Motor neuron (in vitro differentiated cells): ENCODE data around the gene SELENOH. TPM values are rescaled to one million over a fixed set of nuclear protein-coding genes. Genes with fewer than 3 reads are reported as not detected.
A peak's percentile ranks its signal among the peaks of the same experiment; 100 is the strongest.
"Not testable (repeated sequence)": the region's sequence is repeated elsewhere in the genome, so short reads cannot be mapped to it uniquely, and the experiment has no call there.

ENCODE experiments used
- ATAC-seq, 8 experiments: fragments of 200-7000 bp; cut with Tn5 transposase; replicated peaks in 6 of 8; 2 replicates each; pipeline ENCODE4 v1.8.0; 2021; ENCODE audit warnings: mild to moderate bottlenecking in 8 of 8, moderate library complexity in 8 of 8
- H3K27ac ChIP-seq, 2 donors: fragments of 250-450 bp; sonication (Bioruptor Pico); 2 replicates each; pipeline ENCODE4 v1.9.0; 2021; ENCODE audit warnings: antibody characterized with exemption in 2 of 2, mild to moderate bottlenecking in 2 of 2, moderate library complexity in 1 of 2
- H3K4me1 ChIP-seq, 2 donors: fragments of 250-450 bp; sonication (Bioruptor Pico); replicated peaks in 1 of 2; 2 replicates each; pipeline ENCODE4 v1.6.1; 2021; ENCODE audit warnings: antibody characterized with exemption in 2 of 2, mild to moderate bottlenecking in 2 of 2, moderate library complexity in 1 of 2
- H3K4me3 ChIP-seq, 5 donors: fragments of 250-450 bp; sonication (Bioruptor Pico); 2 replicates each; pipeline ENCODE4 v1.9.0; 2021; ENCODE audit warnings: antibody characterized with exemption in 5 of 5, mild to moderate bottlenecking in 5 of 5, moderate library complexity in 4 of 5
- WGBS, 10 experiments: fragments of 450-650 bp; shearing (Covaris generic); methylation state at CpG; one replicate each; pipeline ENCODE4 v1.0.0; 2022; 5-methylcytosine and 5-hydroxymethylcytosine counted together
- in situ Hi-C, 9 experiments: fragments of 400-800 bp; cut with MboI; loops; one replicate each; pipeline ENCODE4 v1.15.0; 2021; ENCODE audit warnings: low sequenced_read_pairs in 9 of 9, low pct_unique_long_range_greater_than_20kb in 2 of 9; ENCODE audit not compliant: unreplicated experiment in 9 of 9
- total RNA-seq, 8 experiments: library from RNA; unstranded; fragments of 300-600 nt; gene quantifications; 2 replicates each; pipeline versions ENCODE4 v1.2.3 to v1.2.4, GENCODE V29; 2022

SELENOH gene
- 100 to 1,000 TPM; 113 to 203 (median 149) TPM for total RNA-seq

- peak within 1 kb of the TSS; percentile 60 to 86 (median 64) for H3K4me3 ChIP-seq
- ATAC-seq, result peak; percentile 90 to 98 (median 96)
- H3K27ac ChIP-seq, result peak within 1 kb of the TSS; percentile 84 to 93
- H3K4me1 ChIP-seq, result peaks cover 10 to 12% of the 10 kb centered on the region in 2 donors
- in situ Hi-C loops, result no loop called here
- 0 to 10% (median 0%) methylated on average over 1 to 6 of the region's 75 CpGs; no CpG with 5 or more reads in 4 of the 10 experiments for WGBS, 10 experiments
Measured at GRCh38 chr11:57741132-57742086, at the start of gene SELENOH. TSS of gene SELENOH (plus strand) at chr11:57741491. CDS start at chr11:57741596, 105 bp downstream.

- Histone ChIP-seq H3K27ac (no peak overlapping the region), H3K4me3 (no peak overlapping the region), H3K4me1 (no peaks in the 10 kb centered on the region)
- 90 to 100% (median 95%) methylated on average over 2 to 8 of the region's 18 CpGs; no CpG with 5 or more reads in 6 of the 10 experiments for WGBS, 10 experiments
- no peak for ATAC-seq
- in situ Hi-C loops, result no loop called here
Measured at GRCh38 chr11:57698843-57699365, 42.4 kb upstream of the SELENOH start.

GRCh38 chr11:57699813-57700212 lies 41.5 kb upstream of the SELENOH start:
- 76 to 100% (median 93%) methylated on average over 1 to 8 of the region's 10 CpGs; no CpG with 5 or more reads in 4 of the 10 experiments for WGBS, 10 experiments
- H3K4me1 ChIP-seq, result no peaks in the 10 kb centered on the region
- no peak overlapping the region for H3K4me3 ChIP-seq
- no peak for ATAC-seq
- H3K27ac ChIP-seq, result no peak overlapping the region
- in situ Hi-C loops, result no loop called here

- no peak for ATAC-seq
- Histone ChIP-seq H3K27ac (no peak overlapping the region), H3K4me1 (no peaks in the 10 kb centered on the region), H3K4me3 (no peak overlapping the region)
- in situ Hi-C loops, result no loop called here
- WGBS, 10 experiments, result 40 to 100% (median 92%) methylated on average over 1 to 3 of the region's 3 CpGs; no CpG with 5 or more reads in 1 of the 10 experiments
Measured at GRCh38 chr11:57700425-57700824, 40.9 kb upstream of the SELENOH start.

GRCh38 chr11:57703341-57703740 lies 38.0 kb upstream of the SELENOH start:
- Histone ChIP-seq H3K4me3 (no peak overlapping the region), H3K27ac (no peak overlapping the region), H3K4me1 (no peaks in the 10 kb centered on the region)
- in situ Hi-C loops, result no loop called here
- ATAC-seq, result no peak
- 89 to 100% (median 97%) methylated on average over 1 to 4 of the region's 4 CpGs; no CpG with 5 or more reads in 2 of the 10 experiments for WGBS, 10 experiments

GRCh38 chr11:57704932-57705331 lies 36.4 kb upstream of the SELENOH start:
- Histone ChIP-seq H3K4me1 (no peaks in the 10 kb centered on the region), H3K4me3 (no peak overlapping the region), H3K27ac (no peak overlapping the region)
- ATAC-seq, result no peak
- in situ Hi-C loops, result no loop called here
- WGBS, 10 experiments, result 67 to 100% (median 82%) methylated on average over 1 to 6 of the region's 6 CpGs; no CpG with 5 or more reads in 1 of the 10 experiments

GRCh38 chr11:57705432-57705831 lies 35.9 kb upstream of the SELENOH start:
- H3K27ac ChIP-seq, H3K4me3 ChIP-seq, H3K4me1 ChIP-seq, ATAC-seq, in situ Hi-C loops: not testable (repeated sequence)
- WGBS, 10 experiments, result 85 to 93% (median 90%) methylated on average over 3 to 8 of the region's 8 CpGs; no CpG with 5 or more reads in 3 of the 10 experiments

GRCh38 chr11:57709802-57710367 lies 31.4 kb upstream of the SELENOH start:
- Histone ChIP-seq H3K4me1 (peaks cover 13 to 20% of the 10 kb centered on the region in 2 donors), H3K27ac (no peak overlapping the region), H3K4me3 (no peak overlapping the region)
- ATAC-seq, result no peak
- in situ Hi-C loops, result no loop called here
- WGBS, 10 experiments, result 75 to 100% (median 97%) methylated on average over 2 to 5 of the region's 5 CpGs

- H3K27ac ChIP-seq, result peak within 1 kb of the TSS; percentile 97 to 98
- in situ Hi-C loops, result no loop called here
- peak within 1 kb of the TSS; percentile 91 to 99 (median 96) for H3K4me3 ChIP-seq
- H3K4me1 ChIP-seq, result peaks cover 13 to 20% of the 10 kb centered on the region in 2 donors
- ATAC-seq, result peak; percentile 43 to 71 (median 57)
- 0 to 29% (median 5%) methylated on average over 1 to 16 of the region's 51 CpGs; no CpG with 5 or more reads in 2 of the 10 experiments for WGBS, 10 experiments
Measured at GRCh38 chr11:57711414-57712255, 29.7 kb upstream of the SELENOH start, which contains the start of gene MED19. TSS of gene MED19 (minus strand) at chr11:57712215. CDS start at chr11:57712179, 36 bp downstream.

- Histone ChIP-seq H3K4me3 (peak within 1 kb of the TSS; percentile 91 to 99 (median 96)), H3K27ac (peak within 1 kb of the TSS; percentile 97 to 98), H3K4me1 (peaks cover 13 to 20% of the 10 kb centered on the region in 2 donors)
- ATAC-seq, result peak; percentile 87 to 94 (median 92)
- 0 to 8% (median 1%) methylated on average over 2 to 50 of the region's 53 CpGs for WGBS, 10 experiments
- in situ Hi-C loops, result no loop called here
Measured at GRCh38 chr11:57712256-57713150, 28.8 kb upstream of the SELENOH start, which contains the start of gene TMX2. TSS of gene TMX2 (plus strand) at chr11:57712593. CDS start at chr11:57712619, 26 bp downstream.

- H3K4me1 ChIP-seq, result peaks cover 13 to 20% of the 10 kb centered on the region in 2 donors
- ATAC-seq, result no peak
- in situ Hi-C loops, result no loop called here
- no peak overlapping the region for H3K27ac ChIP-seq
- 68 to 100% (median 95%) methylated on average over 1 to 2 of the region's 2 CpGs; no CpG with 5 or more reads in 4 of the 10 experiments for WGBS, 10 experiments
- peak overlapping the region; percentile 91 to 98 (median 95) for H3K4me3 ChIP-seq
Measured at GRCh38 chr11:57713835-57714234, 27.5 kb upstream of the SELENOH start.
